Measurements from ENCODE around the gene DENND4A.

Gene DENND4A

GRCh38 chr15:65659502-65660052 is 132.5 kb downstream of the DENND4A start:
- no peak for DNase-seq

GRCh38 chr15:65655457-65655856 is 136.6 kb downstream of the DENND4A start:
- DNase-seq = no peak

- no peak for DNase-seq
These were observed 137.1 kb downstream of the DENND4A start for GRCh38 chr15:65655026-65655425.

- DNase-seq = no peak
These were observed 138.1 kb downstream of the DENND4A start for GRCh38 chr15:65653801-65654521.

- DNase-seq = no peak
These were observed 138.8 kb downstream of the DENND4A start for GRCh38 chr15:65653341-65653740.

GRCh38 chr15:65651831-65652749 is 140.0 kb downstream of the DENND4A start:
- DNase-seq = no peak

- no peak for DNase-seq
These were observed 141.1 kb downstream of the DENND4A start for GRCh38 chr15:65651042-65651322.

GRCh38 chr15:65650312-65651041 is 141.6 kb downstream of the DENND4A start:
- no peak for DNase-seq

- DNase-seq = no peak
These were observed 145.6 kb downstream of the DENND4A start for GRCh38 chr15:65646486-65646885.

- no peak for DNase-seq
These were observed 146.7 kb downstream of the DENND4A start for GRCh38 chr15:65645392-65645791.

- no peak for DNase-seq
These were observed 147.8 kb downstream of the DENND4A start for GRCh38 chr15:65644282-65644681.

GRCh38 chr15:65642594-65642993 is 149.5 kb downstream of the DENND4A start:
- no peak for DNase-seq

- no peak for DNase-seq
These were observed 150.2 kb downstream of the DENND4A start for GRCh38 chr15:65641768-65642475.

- DNase-seq = no peak
These were observed 152.6 kb downstream of the DENND4A start for GRCh38 chr15:65639509-65639908.

- peak; percentile 29 for DNase-seq
These were observed 153.4 kb downstream of the DENND4A start for GRCh38 chr15:65638681-65639089.

GRCh38 chr15:65638109-65638508 is 154.0 kb downstream of the DENND4A start:
- no peak for DNase-seq

GRCh38 chr15:65634356-65634755 is 157.7 kb downstream of the DENND4A start:
- DNase-seq = no peak

GRCh38 chr15:65633752-65634151 is 158.3 kb downstream of the DENND4A start:
- no peak for DNase-seq

- no peak for DNase-seq
These were observed 159.2 kb downstream of the DENND4A start for GRCh38 chr15:65632780-65633375.

GRCh38 chr15:65631503-65631902 is 160.6 kb downstream of the DENND4A start:
- no peak for DNase-seq

GRCh38 chr15:65630760-65631159 is 161.3 kb downstream of the DENND4A start:
- DNase-seq = no peak

GRCh38 chr15:65629548-65629947 is 162.5 kb downstream of the DENND4A start:
- DNase-seq = no peak
